ENCODE data around the gene CNNM3. TPM values are rescaled to one million over a fixed set of nuclear protein-coding genes. Genes with fewer than 3 reads are reported as not detected.

CNNM3 gene
- total RNA-seq, 1 donor from 2014 or later = 5.6 TPM

- peak overlapping the region; percentile 64 for H3K4me3 Mint-ChIP-seq (ENCODE audit: unreplicated experiment)
- Histone ChIP-seq H3K36me3 (ENCODE audit: insufficient read depth, low read length) (peaks cover 27% of the 10 kb centered on the region), H3K79me2 (ENCODE audit: insufficient read depth, low read length) (peaks cover 48% of the 10 kb centered on the region)
Observed at GRCh38 chr2:96865654-96866053, 49.6 kb downstream of the CNNM3 start.

GRCh38 chr2:96866149-96866548 is 50.1 kb downstream of the CNNM3 start:
- peak overlapping the region; percentile 92 for H3K9ac ChIP-seq (ENCODE audit: low read length)

More at GRCh38 chr2:96865654-96866053, 49.6 kb downstream of the CNNM3 start:
- Histone ChIP-seq H3K4me2 (ENCODE audit: low read length) (no peak overlapping the region), H3K27ac (ENCODE audit: low read depth, low read length) (no peak overlapping the region), H3K9me3 (ENCODE audit: insufficient read depth, low read depth, low read length) (no peaks in the 10 kb centered on the region), H4K20me1 (ENCODE audit: insufficient read depth, low read length) (peaks cover 63% of the 10 kb centered on the region), H2AFZ (ENCODE audit: low read depth, low read length) (no peak overlapping the region), H3K27me3 (ENCODE audit: insufficient read depth, low read length) (no peaks in the 10 kb centered on the region), H3K9ac (ENCODE audit: low read length) (no peak overlapping the region), H3K4me1 (ENCODE audit: insufficient read depth, low read length) (peaks cover 24% of the 10 kb centered on the region), H3K4me3 (ENCODE audit: insufficient read depth, low read depth, low read length) (no peak overlapping the region)
- DNase-seq (ENCODE audit: low read depth) (no peak), FAIRE-seq (no peak)
- Mint-ChIP-seq H3K9me3 (ENCODE audit: unreplicated experiment) (no peaks in the 10 kb centered on the region), H3K27me3 (ENCODE audit: low read depth, unreplicated experiment) (no peaks in the 10 kb centered on the region), H3K4me1 (ENCODE audit: low read depth, unreplicated experiment) (peaks cover 6% of the 10 kb centered on the region), H3K27ac (ENCODE audit: unreplicated experiment) (no peak overlapping the region), H3K36me3 (ENCODE audit: low read depth, unreplicated experiment) (peaks cover 5% of the 10 kb centered on the region)
- TF ChIP-seq, protein P1, sequence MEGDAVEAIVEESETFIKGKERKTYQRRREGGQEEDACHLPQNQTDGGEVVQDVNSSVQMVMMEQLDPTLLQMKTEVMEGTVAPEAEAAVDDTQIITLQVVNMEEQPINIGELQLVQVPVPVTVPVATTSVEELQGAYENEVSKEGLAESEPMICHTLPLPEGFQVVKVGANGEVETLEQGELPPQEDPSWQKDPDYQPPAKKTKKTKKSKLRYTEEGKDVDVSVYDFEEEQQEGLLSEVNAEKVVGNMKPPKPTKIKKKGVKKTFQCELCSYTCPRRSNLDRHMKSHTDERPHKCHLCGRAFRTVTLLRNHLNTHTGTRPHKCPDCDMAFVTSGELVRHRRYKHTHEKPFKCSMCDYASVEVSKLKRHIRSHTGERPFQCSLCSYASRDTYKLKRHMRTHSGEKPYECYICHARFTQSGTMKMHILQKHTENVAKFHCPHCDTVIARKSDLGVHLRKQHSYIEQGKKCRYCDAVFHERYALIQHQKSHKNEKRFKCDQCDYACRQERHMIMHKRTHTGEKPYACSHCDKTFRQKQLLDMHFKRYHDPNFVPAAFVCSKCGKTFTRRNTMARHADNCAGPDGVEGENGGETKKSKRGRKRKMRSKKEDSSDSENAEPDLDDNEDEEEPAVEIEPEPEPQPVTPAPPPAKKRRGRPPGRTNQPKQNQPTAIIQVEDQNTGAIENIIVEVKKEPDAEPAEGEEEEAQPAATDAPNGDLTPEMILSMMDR (IDR thresholded peaks at IDR 0.05; ENCODE audit: insufficient read depth, low read depth, low read length) = no peak
- TF ChIP-seq EZH2 (IDR thresholded peaks at IDR 0.05; ENCODE audit: insufficient read depth, low read length) = no peak

DNA sequence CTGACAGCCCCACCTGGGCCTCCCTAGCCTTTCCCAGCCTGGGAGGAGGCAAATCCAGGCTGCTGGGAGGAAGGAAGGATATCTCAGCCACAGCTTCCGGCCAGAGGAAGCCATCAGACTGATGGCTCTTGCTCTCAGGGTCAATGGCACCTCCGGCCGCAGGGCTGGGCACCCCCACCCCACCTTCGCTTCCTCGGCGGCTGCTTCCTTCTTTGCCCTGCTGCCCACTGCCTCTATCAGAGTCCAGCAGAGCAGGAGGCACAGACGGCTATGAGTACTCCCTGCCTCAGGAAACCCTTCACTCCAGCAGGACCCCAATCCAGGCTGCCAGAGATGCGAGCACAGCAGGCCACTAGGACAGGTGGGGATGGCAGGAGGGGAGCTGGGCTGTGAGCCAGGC is 50.5 kb downstream of the CNNM3 start:
- Histone ChIP-seq H3K9ac (ENCODE audit: low read length) (peak overlapping the region; percentile 92), H3K4me2 (ENCODE audit: low read length) (peak overlapping the region; percentile 98), H3K79me2 (ENCODE audit: insufficient read depth, low read length) (peaks cover 48% of the 10 kb centered on the region), H4K20me1 (ENCODE audit: insufficient read depth, low read length) (peaks cover 57% of the 10 kb centered on the region), H3K27ac (ENCODE audit: low read depth, low read length) (no peak overlapping the region), H3K27me3 (ENCODE audit: insufficient read depth, low read length) (no peaks in the 10 kb centered on the region), H3K4me3 (ENCODE audit: insufficient read depth, low read depth, low read length) (no peak overlapping the region), H3K4me1 (ENCODE audit: insufficient read depth, low read length) (peaks cover 25% of the 10 kb centered on the region), H3K9me3 (ENCODE audit: insufficient read depth, low read depth, low read length) (no peaks in the 10 kb centered on the region), H3K36me3 (ENCODE audit: insufficient read depth, low read length) (peaks cover 27% of the 10 kb centered on the region), H2AFZ (ENCODE audit: low read depth, low read length) (no peak overlapping the region)
- no peaks in the 10 kb centered on the region for H3K27me3 Mint-ChIP-seq (ENCODE audit: low read depth, unreplicated experiment)
- peaks cover 6% of the 10 kb centered on the region for H3K4me1 Mint-ChIP-seq (ENCODE audit: low read depth, unreplicated experiment)
- TF ChIP-seq, protein P1 (IDR thresholded peaks at IDR 0.05; ENCODE audit: insufficient read depth, low read depth, low read length) = no peak
- no peak for TF ChIP-seq EZH2 (IDR thresholded peaks at IDR 0.05; ENCODE audit: insufficient read depth, low read length)
- DNase-seq (ENCODE audit: low read depth) (no peak), FAIRE-seq (no peak)
- H3K36me3 Mint-ChIP-seq (ENCODE audit: low read depth, unreplicated experiment) = peaks cover 5% of the 10 kb centered on the region
- H3K27ac Mint-ChIP-seq (ENCODE audit: unreplicated experiment) = peak overlapping the region; percentile 34
- peak overlapping the region; percentile 78 for H3K4me3 Mint-ChIP-seq (ENCODE audit: unreplicated experiment)
- no peaks in the 10 kb centered on the region for H3K9me3 Mint-ChIP-seq (ENCODE audit: unreplicated experiment)

More at GRCh38 chr2:96866149-96866548, 50.1 kb downstream of the CNNM3 start:
- peaks cover 6% of the 10 kb centered on the region for H3K4me1 Mint-ChIP-seq (ENCODE audit: low read depth, unreplicated experiment)
- Histone ChIP-seq H3K36me3 (ENCODE audit: insufficient read depth, low read length) (peaks cover 27% of the 10 kb centered on the region), H3K4me2 (ENCODE audit: low read length) (peak overlapping the region; percentile 98), H3K4me1 (ENCODE audit: insufficient read depth, low read length) (peaks cover 25% of the 10 kb centered on the region), H3K9me3 (ENCODE audit: insufficient read depth, low read depth, low read length) (no peaks in the 10 kb centered on the region), H4K20me1 (ENCODE audit: insufficient read depth, low read length) (peaks cover 61% of the 10 kb centered on the region), H3K27ac (ENCODE audit: low read depth, low read length) (no peak overlapping the region), H3K27me3 (ENCODE audit: insufficient read depth, low read length) (no peaks in the 10 kb centered on the region), H2AFZ (ENCODE audit: low read depth, low read length) (no peak overlapping the region), H3K79me2 (ENCODE audit: insufficient read depth, low read length) (peaks cover 48% of the 10 kb centered on the region), H3K4me3 (ENCODE audit: insufficient read depth, low read depth, low read length) (no peak overlapping the region)
- TF ChIP-seq, protein P1 (IDR thresholded peaks at IDR 0.05; ENCODE audit: insufficient read depth, low read depth, low read length) = no peak
- no peak for TF ChIP-seq EZH2 (IDR thresholded peaks at IDR 0.05; ENCODE audit: insufficient read depth, low read length)
- no peak overlapping the region for H3K27ac Mint-ChIP-seq (ENCODE audit: unreplicated experiment)
- peaks cover 5% of the 10 kb centered on the region for H3K36me3 Mint-ChIP-seq (ENCODE audit: low read depth, unreplicated experiment)
- no peak for DNase-seq (ENCODE audit: low read depth)
- no peak overlapping the region for H3K4me3 Mint-ChIP-seq (ENCODE audit: unreplicated experiment)
- H3K9me3 Mint-ChIP-seq (ENCODE audit: unreplicated experiment) = no peaks in the 10 kb centered on the region
- no peak for FAIRE-seq
- no peaks in the 10 kb centered on the region for H3K27me3 Mint-ChIP-seq (ENCODE audit: low read depth, unreplicated experiment)

Data from astrocyte (in vitro differentiated cells and primary cell).